Lung (tissue), 12 donors: ENCODE measurements around the gene RADIL. TPM values are rescaled to one million over a fixed set of nuclear protein-coding genes. Genes with fewer than 3 reads are reported as not detected.
"Not testable (repeated sequence)": the region's sequence is repeated elsewhere in the genome, so short reads cannot be mapped to it uniquely, and the experiment has no call there.

Experiments
- ATAC-seq: fragments of 200-7000 bp; cut with Tn5 transposase; one replicate; pipeline ENCODE4 v1.9.1; 2020; ENCODE audit warnings: moderate number of reproducible peaks; ENCODE audit not compliant: insufficient read depth, low FRiP score
- DNase-seq, 3 donors: peaks; one replicate each; pipeline ENCODE4 v3.0.0-alpha.2; 2013 to 2017
- H3K27ac ChIP-seq, 2 donors: one replicate each; pipeline ENCODE4 v1.5.1; 2013; ENCODE audit warnings: mild to moderate bottlenecking in 2 of 2, moderate library complexity in 2 of 2, control low read depth in 1 of 2, inconsistent platforms in 1 of 2, low read depth in 1 of 2, low read length in 1 of 2
- H3K27me3 ChIP-seq, 3 donors: one replicate each; pipeline ENCODE4 v1.5.1; 2013; ENCODE audit warnings: low read length in 2 of 3; ENCODE audit not compliant: control insufficient read depth in 3 of 3, insufficient read depth in 3 of 3
- H3K36me3 ChIP-seq, 4 donors: one replicate each; pipeline ENCODE4 v1.5.1; 2013; ENCODE audit warnings: low read length in 4 of 4, mild to moderate bottlenecking in 1 of 4, moderate library complexity in 1 of 4; ENCODE audit not compliant: control insufficient read depth in 4 of 4, insufficient read depth in 4 of 4
- H3K4me1 ChIP-seq, 5 donors: one replicate each; pipeline ENCODE4 v1.5.1; 2013; ENCODE audit warnings: low read length in 5 of 5, mild to moderate bottlenecking in 2 of 5, moderate library complexity in 1 of 5; ENCODE audit not compliant: control insufficient read depth in 5 of 5, insufficient read depth in 5 of 5
- H3K4me3 ChIP-seq: one replicate; pipeline ENCODE4 v1.5.1; 2013; ENCODE audit warnings: mild to moderate bottlenecking, control low read depth, moderate library complexity
- H3K9ac ChIP-seq, 2 donors: one replicate each; pipeline ENCODE4 v1.5.1; 2013; ENCODE audit warnings: low read length in 2 of 2, control low read depth in 1 of 2; ENCODE audit not compliant: insufficient read depth in 1 of 2
- H3K9me3 ChIP-seq, 4 donors: one replicate each; pipeline ENCODE4 v1.5.1; 2013; ENCODE audit warnings: low read length in 3 of 4, mild to moderate bottlenecking in 1 of 4, moderate library complexity in 1 of 4; ENCODE audit not compliant: control insufficient read depth in 4 of 4, insufficient read depth in 3 of 4
- CTCF ChIP-seq: IDR thresholded peaks from 2 replicates; pipeline ENCODE4 v1.5.1; 2012; ENCODE audit warnings: mild to moderate bottlenecking; ENCODE audit errors: control extremely low read depth, extremely low read depth
- WGBS, 2 donors: extraction: QIAGEN DNeasy Blood & Tissue Kit; methylation state at CpG; one replicate each; pipeline ENCODE4 v1.1.7; 2013; 5-methylcytosine and 5-hydroxymethylcytosine counted together
- polyA plus RNA-seq, 2 donors: library from polyadenylated mRNA; stranded (reverse); fragments of 200-250 nt; gene quantifications; one replicate each; pipeline ENCODE4 v1.2.1, GENCODE V29; 2013
- total RNA-seq, 2 donors: library from RNA; depleted of rRNA in 1 of 2; stranded (reverse); fragments of >200 nt in 1 of 2; gene quantifications; one replicate each; pipeline ENCODE4 v1.2.1, GENCODE V29; 2014 to 2021
- donor health status: control.
- donor health status: control.
- donor health status: Bipolar disorder and iron deficiency.
- donor health status: healthy.
- donor health status: DM: yes; HTN: yes; CAD: no.

The RADIL gene
- total and polyA plus RNA-seq, 4 donors = 3.7 to 9.3 (median 6.3) TPM

DNA sequence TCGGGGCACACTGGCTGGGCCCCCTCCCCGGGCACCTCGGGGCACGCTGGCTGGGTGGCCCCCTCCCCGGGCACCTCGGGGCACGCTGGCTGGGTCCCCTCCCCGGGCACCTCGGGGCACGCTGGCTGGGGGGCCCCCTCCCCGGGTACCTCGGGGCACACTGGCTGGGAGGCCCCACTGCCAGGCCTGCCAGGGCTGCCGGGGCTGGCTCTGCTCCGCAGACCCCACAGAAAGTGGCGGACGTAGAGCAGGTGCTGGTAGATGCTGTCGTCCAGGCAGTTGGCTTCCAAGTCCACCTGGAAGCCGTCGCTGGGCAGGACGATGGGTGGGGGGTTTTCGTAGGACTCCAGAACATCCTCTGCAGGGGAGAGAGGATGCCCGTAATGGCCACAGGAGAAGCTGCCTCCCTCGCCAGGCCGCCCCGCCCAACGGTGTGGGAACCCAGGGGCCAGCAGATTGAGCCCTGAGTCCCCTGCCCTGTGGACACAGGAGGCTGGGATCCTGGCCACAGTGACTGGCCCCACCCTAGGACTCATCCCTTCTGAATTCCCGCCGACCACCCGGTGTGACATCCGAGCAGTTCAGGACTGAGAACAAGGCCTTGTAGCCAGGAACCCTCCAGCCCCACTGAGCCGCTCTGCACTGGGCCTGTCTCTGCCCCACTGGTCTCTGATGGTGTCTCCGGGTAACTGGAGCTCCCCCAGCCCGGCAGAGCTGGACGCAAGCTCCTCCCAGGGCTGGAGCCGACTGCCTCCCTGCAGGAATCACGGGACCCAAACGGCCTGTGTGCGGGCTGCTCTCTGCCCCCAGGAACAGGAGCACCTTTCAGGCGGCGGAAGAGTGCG, 79.9 kb downstream of the RADIL start:
- no peak for TF ChIP-seq CTCF
- Histone ChIP-seq H3K27ac (no peak overlapping the region), H3K9ac (no peak overlapping the region), H3K27me3 (no peaks in the 10 kb centered on the region), H3K9me3 (no peaks in the 10 kb centered on the region), H3K4me3 (no peak overlapping the region), H3K36me3 (no peaks in the 10 kb centered on the region), H3K4me1 (no peaks in the 10 kb centered on the region)
- ATAC-seq (no peak), DNase-seq (no peak)
- WGBS, 2 donors = 89 to 92% methylated on average over 41 of the region's 41 CpGs

GRCh38 chr7:4802577-4802976, 80.9 kb downstream of the RADIL start:
- H3K36me3 ChIP-seq, H3K4me3 ChIP-seq, H3K27ac ChIP-seq, H3K9me3 ChIP-seq, H3K9ac ChIP-seq, H3K27me3 ChIP-seq, ATAC-seq, DNase-seq, H3K4me1 ChIP-seq: not testable (repeated sequence)
- WGBS, 2 donors = 92 to 100% methylated on average over 12 to 23 of the region's 23 CpGs

DNA sequence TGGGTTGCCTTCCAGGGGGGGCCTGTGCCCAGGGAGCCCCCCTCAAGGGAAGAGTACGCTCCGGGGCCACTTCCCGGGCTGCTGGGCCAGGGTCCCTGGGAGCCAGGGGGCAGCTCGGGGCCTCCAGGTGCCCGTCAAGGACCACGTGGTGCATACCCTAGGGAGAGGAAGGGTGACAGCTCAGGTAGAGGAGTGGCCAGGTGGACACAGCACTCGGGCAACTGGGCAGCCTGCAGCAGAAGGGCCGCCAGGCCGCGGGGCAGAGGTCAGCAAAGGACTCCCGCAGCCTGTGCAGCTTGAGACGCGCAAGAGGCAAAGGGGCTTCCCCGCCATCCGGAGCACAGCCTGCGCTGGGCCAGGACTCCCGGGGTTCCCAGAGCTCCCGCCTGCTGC, 81.7 kb downstream of the RADIL start:
- H3K27ac ChIP-seq = no peak overlapping the region

More for the DNA sequence above, 81.7 kb downstream of the RADIL start:
- Histone ChIP-seq H3K27me3 (no peaks in the 10 kb centered on the region), H3K9ac (no peak overlapping the region), H3K4me1 (peaks cover 0 to 3% (median 0%) of the 10 kb centered on the region in 5 donors), H3K9me3 (no peaks in the 10 kb centered on the region), H3K4me3 (no peak overlapping the region), H3K36me3 (peaks cover 0 to 2% (median 0%) of the 10 kb centered on the region in 4 donors)
- ATAC-seq (no peak), DNase-seq (no peak)
- WGBS, 2 donors = 92 to 97% methylated on average over 15 to 18 of the region's 18 CpGs
- no peak for TF ChIP-seq CTCF
